HepG2 (cell line): ENCODE measurements around the gene TMEM256. TPM values are rescaled to one million over a fixed set of nuclear protein-coding genes. Genes with fewer than 3 reads are reported as not detected.
A peak's percentile ranks its signal among the peaks of the same experiment; 100 is the strongest.

Source experiments
- EHMT2 ChIP-seq: fragments of 200-600 bp; sonication (generic); IDR thresholded peaks from 2 replicates; pipeline ENCODE4 v1.7.0; 2017; ENCODE audit warnings: antibody characterized with exemption, low read depth, low read length, borderline replicate concordance
- JDP2 ChIP-seq: sonication (generic); formaldehyde crosslinking; IDR thresholded peaks from 2 replicates; pipeline ENCODE4 v1.8.1; 2022; ENCODE audit warnings: missing genetic modification reagents, borderline replicate concordance
- KAT8 ChIP-seq: IDR thresholded peaks from 2 replicates; pipeline ENCODE4 v1.6.1; 2016; ENCODE audit warnings: missing genetic modification reagents, missing compliant biosample characterization
- NAIF1 ChIP-seq: sonication (generic); formaldehyde crosslinking; IDR thresholded peaks from 2 replicates; pipeline ENCODE4 v1.5.0; 2020; ENCODE audit warnings: mild to moderate bottlenecking, missing genetic modification reagents, borderline replicate concordance
- NCOA5 ChIP-seq: sonication (generic); formaldehyde crosslinking; IDR thresholded peaks from 2 replicates; pipeline ENCODE4 v1.4.0; 2020; ENCODE audit warnings: missing genetic modification reagents
- NFE2 ChIP-seq: sonication (generic); formaldehyde crosslinking; IDR thresholded peaks from 2 replicates; pipeline ENCODE4 v1.4.0; 2020; ENCODE audit warnings: missing genetic modification reagents
- NR2F1 ChIP-seq, 2 experiments: fragments of 450-650 bp in 1 of 2; formaldehyde crosslinking in 1 of 2; IDR thresholded peaks; 2 replicates each; pipeline versions ENCODE4 v1.5.0 to v1.6.1; 2016 to 2020; ENCODE audit warnings: mild to moderate bottlenecking in 1 of 2, missing compliant biosample characterization in 1 of 2, missing genetic modification reagents in 1 of 2, moderate library complexity in 1 of 2
- SCMH1 ChIP-seq: sonication (generic); formaldehyde crosslinking; IDR thresholded peaks from 2 replicates; pipeline ENCODE4 v1.9.0; 2021; ENCODE audit warnings: missing genetic modification reagents, mild to moderate bottlenecking, borderline replicate concordance
- STAT5B ChIP-seq: sonication (generic); formaldehyde crosslinking; IDR thresholded peaks from 2 replicates; pipeline ENCODE4 v1.4.0; 2020; ENCODE audit warnings: missing genetic modification reagents
- TCF12 ChIP-seq, 2 experiments: fragments of 450-650 bp in 1 of 2; sonication (generic) in 1 of 2; formaldehyde crosslinking in 1 of 2; IDR thresholded peaks; 2 replicates each; pipeline versions ENCODE4 v1.6.1 to v1.8.0; 2017 to 2022; ENCODE audit warnings: antibody characterized with exemption in 1 of 2, mild to moderate bottlenecking in 1 of 2, missing genetic modification reagents in 1 of 2, moderate library complexity in 1 of 2
- TIGD3 ChIP-seq: sonication (generic); formaldehyde crosslinking; IDR thresholded peaks from 2 replicates; pipeline ENCODE4 v1.5.1; 2020; ENCODE audit warnings: mild to moderate bottlenecking, missing genetic modification reagents, borderline replicate concordance
- ZMYM2 ChIP-seq: sonication (generic); formaldehyde crosslinking; IDR thresholded peaks from 2 replicates; pipeline ENCODE4 v1.8.0; 2022; ENCODE audit warnings: mild to moderate bottlenecking, missing genetic modification reagents
- ZNF12 ChIP-seq: sonication (generic); formaldehyde crosslinking; IDR thresholded peaks from 2 replicates; pipeline ENCODE4 v1.5.0; 2020; ENCODE audit warnings: missing genetic modification reagents
- ZNF264 ChIP-seq: sonication (generic); formaldehyde crosslinking; IDR thresholded peaks from 2 replicates; pipeline ENCODE4 v1.4.0; 2020; ENCODE audit warnings: missing genetic modification reagents
- ZNF326 ChIP-seq: sonication (generic); formaldehyde crosslinking; IDR thresholded peaks from 2 replicates; pipeline ENCODE4 v1.4.0; 2020; ENCODE audit warnings: missing genetic modification reagents, borderline replicate concordance
- ZNF513 ChIP-seq: sonication (generic); formaldehyde crosslinking; conservative IDR thresholded peaks from 2 replicates; pipeline ENCODE4 v1.5.0; 2020; ENCODE audit warnings: missing genetic modification reagents
- ZNF557 ChIP-seq: sonication (generic); formaldehyde crosslinking; IDR thresholded peaks from 2 replicates; pipeline ENCODE4 v1.4.0; 2020; ENCODE audit warnings: missing genetic modification reagents
- ZNF570 ChIP-seq: sonication (generic); formaldehyde crosslinking; IDR thresholded peaks from 2 replicates; pipeline ENCODE4 v1.4.0; 2020; ENCODE audit warnings: mild to moderate bottlenecking, missing genetic modification reagents, borderline replicate concordance
- ZNF619 ChIP-seq: sonication (generic); formaldehyde crosslinking; IDR thresholded peaks from 2 replicates; pipeline ENCODE4 v1.4.0; 2020; ENCODE audit warnings: mild to moderate bottlenecking, missing genetic modification reagents
- polyA plus RNA-seq, 8 experiments: library from polyadenylated mRNA; depleted of rRNA in 3 of 8; stranded (reverse) in 7 of 8; unstranded in 1 of 8; fragments of >200 nt; fragmentation: Illumina TruSeq in 4 of 8; extraction: Trizol in 4 of 8; gene quantifications; 2 replicates each; pipeline versions ENCODE4 v1.2.1 to v1.2.3, GENCODE V29; 2011 to 2016; ENCODE audit warnings: low read depth in 4 of 8, missing spikeins in 1 of 8, mixed read lengths in 1 of 8; ENCODE audit not compliant: insufficient read depth in 1 of 8
- total RNA-seq, 5 experiments: library from RNA; depleted of rRNA; stranded (reverse); fragments of >200 nt; fragmentation: Illumina TruSeq; extraction: Trizol; gene quantifications; 2 replicates each; pipeline ENCODE4 v1.2.3, GENCODE V29; 2016; ENCODE audit warnings: low read depth in 1 of 5
- TF ChIP-seq, protein P1 (sequence below): sonication (generic); formaldehyde crosslinking; IDR thresholded peaks from 2 replicates; pipeline ENCODE4 v1.8.0; 2022; ENCODE audit warnings: mild to moderate bottlenecking, missing genetic modification reagents
- TF ChIP-seq, protein P2 (sequence below): IDR thresholded peaks from 2 replicates; pipeline ENCODE4 v1.6.1; 2016; ENCODE audit warnings: missing compliant biosample characterization, missing genetic modification reagents, borderline replicate concordance
- TF ChIP-seq, protein P3 (sequence below): sonication (generic); formaldehyde crosslinking; IDR thresholded peaks from 2 replicates; pipeline ENCODE4 v1.5.1; 2020; ENCODE audit warnings: missing genetic modification reagents, mild to moderate bottlenecking, borderline replicate concordance

Gene TMEM256
- total and polyA plus RNA-seq, 2 of the 13 experiments (the other 11 are each of a cell fraction or from before 2014, with no cell fraction given), result 231 to 252 TPM

GRCh38 chr17:7394452-7395191 is 9.3 kb downstream of the TMEM256 start, which contains the start of gene PLSCR3 (continued):
- TF ChIP-seq, protein P1, sequence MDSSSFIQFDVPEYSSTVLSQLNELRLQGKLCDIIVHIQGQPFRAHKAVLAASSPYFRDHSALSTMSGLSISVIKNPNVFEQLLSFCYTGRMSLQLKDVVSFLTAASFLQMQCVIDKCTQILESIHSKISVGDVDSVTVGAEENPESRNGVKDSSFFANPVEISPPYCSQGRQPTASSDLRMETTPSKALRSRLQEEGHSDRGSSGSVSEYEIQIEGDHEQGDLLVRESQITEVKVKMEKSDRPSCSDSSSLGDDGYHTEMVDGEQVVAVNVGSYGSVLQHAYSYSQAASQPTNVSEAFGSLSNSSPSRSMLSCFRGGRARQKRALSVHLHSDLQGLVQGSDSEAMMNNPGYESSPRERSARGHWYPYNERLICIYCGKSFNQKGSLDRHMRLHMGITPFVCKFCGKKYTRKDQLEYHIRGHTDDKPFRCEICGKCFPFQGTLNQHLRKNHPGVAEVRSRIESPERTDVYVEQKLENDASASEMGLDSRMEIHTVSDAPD (CRISPR knock-in tag), result 0 out of 2 replicates have a peak, but pooled peaks have one; percentile 33
- no peak for TF ChIP-seq TCF12 (IDR thresholded peaks at IDR 0.05)
- TF ChIP-seq TCF12 (CRISPR knock-in tag; IDR thresholded peaks at IDR 0.05), result no peak
- TF ChIP-seq NFE2, result no peak
- TF ChIP-seq SCMH1 (CRISPR knock-in tag), result no peak
- no peak for TF ChIP-seq TIGD3 (CRISPR knock-in tag)
- TF ChIP-seq, protein P2, sequence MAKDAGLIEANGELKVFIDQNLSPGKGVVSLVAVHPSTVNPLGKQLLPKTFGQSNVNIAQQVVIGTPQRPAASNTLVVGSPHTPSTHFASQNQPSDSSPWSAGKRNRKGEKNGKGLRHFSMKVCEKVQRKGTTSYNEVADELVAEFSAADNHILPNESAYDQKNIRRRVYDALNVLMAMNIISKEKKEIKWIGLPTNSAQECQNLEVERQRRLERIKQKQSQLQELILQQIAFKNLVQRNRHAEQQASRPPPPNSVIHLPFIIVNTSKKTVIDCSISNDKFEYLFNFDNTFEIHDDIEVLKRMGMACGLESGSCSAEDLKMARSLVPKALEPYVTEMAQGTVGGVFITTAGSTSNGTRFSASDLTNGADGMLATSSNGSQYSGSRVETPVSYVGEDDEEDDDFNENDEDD (CRISPR knock-in tag), result peak; percentile 62; the same call in 1 of the 2 replicates
- no peak for TF ChIP-seq NAIF1
- TF ChIP-seq ZNF12 (CRISPR knock-in tag), result 0 out of 2 replicates have a peak, but pooled peaks have one; percentile 38
- TF ChIP-seq NR2F1 (CRISPR knock-in tag; IDR thresholded peaks at IDR 0.05), result 0 out of 4 replicates have a peak, but pooled peaks of 1 of the 2 experiments have one; percentile 17
- no peak for TF ChIP-seq ZNF557 (CRISPR knock-in tag)
- no peak for TF ChIP-seq ZNF619 (CRISPR knock-in tag)
- TF ChIP-seq ZNF513 (CRISPR knock-in tag), result no peak
- no peak for TF ChIP-seq ZNF326 (CRISPR knock-in tag)
- TF ChIP-seq STAT5B, result no peak
- TF ChIP-seq, protein P3, sequence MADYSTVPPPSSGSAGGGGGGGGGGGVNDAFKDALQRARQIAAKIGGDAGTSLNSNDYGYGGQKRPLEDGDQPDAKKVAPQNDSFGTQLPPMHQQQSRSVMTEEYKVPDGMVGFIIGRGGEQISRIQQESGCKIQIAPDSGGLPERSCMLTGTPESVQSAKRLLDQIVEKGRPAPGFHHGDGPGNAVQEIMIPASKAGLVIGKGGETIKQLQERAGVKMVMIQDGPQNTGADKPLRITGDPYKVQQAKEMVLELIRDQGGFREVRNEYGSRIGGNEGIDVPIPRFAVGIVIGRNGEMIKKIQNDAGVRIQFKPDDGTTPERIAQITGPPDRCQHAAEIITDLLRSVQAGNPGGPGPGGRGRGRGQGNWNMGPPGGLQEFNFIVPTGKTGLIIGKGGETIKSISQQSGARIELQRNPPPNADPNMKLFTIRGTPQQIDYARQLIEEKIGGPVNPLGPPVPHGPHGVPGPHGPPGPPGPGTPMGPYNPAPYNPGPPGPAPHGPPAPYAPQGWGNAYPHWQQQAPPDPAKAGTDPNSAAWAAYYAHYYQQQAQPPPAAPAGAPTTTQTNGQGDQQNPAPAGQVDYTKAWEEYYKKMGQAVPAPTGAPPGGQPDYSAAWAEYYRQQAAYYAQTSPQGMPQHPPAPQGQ (CRISPR knock-in tag), result 0 out of 2 replicates have a peak, but pooled peaks have one; percentile 21
- no peak for TF ChIP-seq ZNF570
- no peak for TF ChIP-seq ZNF264 (CRISPR knock-in tag)
- no peak; the same call in 1 of the 2 replicates for TF ChIP-seq JDP2 (CRISPR knock-in tag)
- no peak for TF ChIP-seq EHMT2
- TF ChIP-seq NCOA5 (CRISPR knock-in tag), result no peak
- TF ChIP-seq KAT8 (CRISPR knock-in tag), result peak; percentile 21; the same call in 1 of the 2 replicates
- TF ChIP-seq ZMYM2 (CRISPR knock-in tag), result no peak
